Liver (tissue), 9 donors: ENCODE data around the gene SUN2. TPM values are rescaled to one million over a fixed set of nuclear protein-coding genes. Genes with fewer than 3 reads are reported as not detected.

Experiments used
- DNase-seq: peaks from one replicate; pipeline ENCODE4 v3.0.0-alpha.2; 2017; ENCODE audit warnings: low spot score
- H3K27ac ChIP-seq, 2 donors: one replicate each; pipeline ENCODE4 v1.7.0; 2013; ENCODE audit warnings: inconsistent platforms in 2 of 2, low read length in 2 of 2, control low read depth in 1 of 2, low read depth in 1 of 2, mild to moderate bottlenecking in 1 of 2
- H3K27me3 ChIP-seq, 4 donors: one replicate each; pipeline versions ENCODE4 v1.6.1 to v1.7.0; 2013; ENCODE audit warnings: low read length in 3 of 4, inconsistent platforms in 1 of 4, mild to moderate bottlenecking in 1 of 4, moderate library complexity in 1 of 4; ENCODE audit not compliant: control insufficient read depth in 4 of 4, insufficient read depth in 4 of 4
- H3K36me3 ChIP-seq, 4 donors: one replicate each; pipeline versions ENCODE4 v1.6.1 to v1.7.0; 2013; ENCODE audit warnings: low read length in 3 of 4, mild to moderate bottlenecking in 3 of 4, low read depth in 1 of 4, moderate library complexity in 1 of 4; ENCODE audit not compliant: control insufficient read depth in 4 of 4, insufficient read depth in 3 of 4
- H3K4me1 ChIP-seq, 4 donors: one replicate each; pipeline versions ENCODE4 v1.6.1 to v1.7.0; 2013; ENCODE audit warnings: low read length in 3 of 4, mild to moderate bottlenecking in 3 of 4, moderate library complexity in 1 of 4; ENCODE audit not compliant: control insufficient read depth in 4 of 4, insufficient read depth in 4 of 4
- H3K4me3 ChIP-seq, 3 donors: one replicate each; pipeline versions ENCODE4 v1.6.1 to v1.7.0; 2013; ENCODE audit warnings: low read length in 3 of 3, control low read depth in 1 of 3, low read depth in 1 of 3, mild to moderate bottlenecking in 1 of 3
- H3K9ac ChIP-seq, 2 donors: one replicate each; pipeline ENCODE4 v1.7.0; 2013; ENCODE audit warnings: low read length in 2 of 2, mild to moderate bottlenecking in 2 of 2, moderate library complexity in 2 of 2, control low read depth in 1 of 2, low read depth in 1 of 2
- H3K9me3 ChIP-seq, 4 donors: one replicate each; pipeline versions ENCODE4 v1.6.1 to v1.7.0; 2013; ENCODE audit warnings: low read length in 3 of 4; ENCODE audit not compliant: control insufficient read depth in 4 of 4
- ATF3 ChIP-seq: IDR thresholded peaks from 2 replicates; pipeline ENCODE4 v1.6.1; 2016; ENCODE audit warnings: antibody characterized with exemption
- CTCF ChIP-seq: fragments of 150-350 bp; IDR thresholded peaks from 2 replicates; pipeline ENCODE4 v1.5.1; 2017; ENCODE audit warnings: improper control_type of control experiment, low read depth, low read length; ENCODE audit not compliant: missing input control
- FOXA1 ChIP-seq: IDR thresholded peaks from 2 replicates; pipeline ENCODE4 v1.6.1; 2016; ENCODE audit warnings: antibody characterized with exemption
- FOXA2 ChIP-seq: IDR thresholded peaks from 2 replicates; pipeline ENCODE4 v1.6.1; 2016; ENCODE audit warnings: antibody characterized with exemption
- GABPA ChIP-seq, 2 donors: IDR thresholded peaks in 1 of 2; conservative IDR thresholded peaks in 1 of 2; 2 replicates each; pipeline ENCODE4 v1.6.1; 2016; ENCODE audit warnings: antibody characterized with exemption in 2 of 2, mild to moderate bottlenecking in 1 of 2, moderate library complexity in 1 of 2
- HNF4A ChIP-seq, 2 donors: conservative IDR thresholded peaks; 2 replicates each; pipeline ENCODE4 v1.6.1; 2016; ENCODE audit warnings: antibody characterized with exemption in 2 of 2, mild to moderate bottlenecking in 2 of 2
- HNF4G ChIP-seq: IDR thresholded peaks from 2 replicates; pipeline ENCODE4 v1.6.1; 2016; ENCODE audit warnings: antibody characterized with exemption
- JUND ChIP-seq, 2 donors: IDR thresholded peaks; 2 replicates each; pipeline ENCODE4 v1.6.1; 2016; ENCODE audit warnings: antibody characterized with exemption in 2 of 2
- MAX ChIP-seq: IDR thresholded peaks from 2 replicates; pipeline ENCODE4 v1.6.1; 2016; ENCODE audit warnings: antibody characterized with exemption
- NR2F2 ChIP-seq: IDR thresholded peaks from 2 replicates; pipeline ENCODE4 v1.6.1; 2016; ENCODE audit warnings: antibody characterized with exemption
- RAD21 ChIP-seq, 2 donors: IDR thresholded peaks; 2 replicates each; pipeline ENCODE4 v1.6.1; 2016; ENCODE audit warnings: antibody characterized with exemption in 2 of 2, mild to moderate bottlenecking in 2 of 2
- REST ChIP-seq: IDR thresholded peaks from 2 replicates; pipeline ENCODE4 v1.6.1; 2016; ENCODE audit warnings: antibody characterized with exemption, mild to moderate bottlenecking
- RXRA ChIP-seq, 2 donors: IDR thresholded peaks; 2 replicates each; pipeline ENCODE4 v1.6.1; 2017 to 2018; ENCODE audit warnings: antibody characterized with exemption in 2 of 2, mild to moderate bottlenecking in 1 of 2
- SP1 ChIP-seq: IDR thresholded peaks from 2 replicates; pipeline ENCODE4 v1.6.1; 2018; ENCODE audit warnings: antibody characterized with exemption, mild to moderate bottlenecking
- TAF1 ChIP-seq: conservative IDR thresholded peaks from 2 replicates; pipeline ENCODE4 v1.6.1; 2016; ENCODE audit warnings: antibody characterized with exemption, mild to moderate bottlenecking
- YY1 ChIP-seq: IDR thresholded peaks from 2 replicates; pipeline ENCODE4 v1.6.1; 2016; ENCODE audit warnings: antibody characterized with exemption, mild to moderate bottlenecking
- ZBTB33 ChIP-seq: IDR thresholded peaks from 2 replicates; pipeline ENCODE4 v1.6.1; 2016; ENCODE audit warnings: antibody characterized with exemption
- WGBS: extraction: QIAGEN DNeasy Blood & Tissue Kit; methylation state at CpG from one replicate; pipeline ENCODE4 v1.1.7; 2013; 5-methylcytosine and 5-hydroxymethylcytosine counted together
- polyA plus RNA-seq, 2 donors: library from polyadenylated mRNA; stranded (reverse) in 1 of 2; unstranded in 1 of 2; fragments of 200-250 nt in 1 of 2; fragments of >200 nt in 1 of 2; fragmentation: Nextera tagmentation in 1 of 2; extraction: Ambion mirVana in 1 of 2; gene quantifications; one replicate each; pipeline versions ENCODE4 v1.2.1 to v1.2.3, GENCODE V29; 2013 to 2015
- total RNA-seq, 2 donors: library from RNA; depleted of rRNA; stranded (reverse); fragments of >200 nt; gene quantifications; one replicate each; pipeline ENCODE4 v1.2.3, GENCODE V29; 2014
- donor health status: healthy.
- donor health status: healthy.
- donor health status: healthy.
- donor health status: healthy.
- donor health status: healthy.

SUN2 gene
- total and polyA plus RNA-seq, 4 donors, result 13.1 to 170 (median 81.5) TPM

- TF ChIP-seq YY1, result no peak
- TF ChIP-seq FOXA2, result no peak
- TF ChIP-seq HNF4A (conservative IDR thresholded peaks at IDR 0.05), result no peak
- no peak for TF ChIP-seq TAF1
- TF ChIP-seq MAX, result no peak
These were observed 40.6 kb upstream of the SUN2 start (continued) for GRCh38 chr22:38796262-38796957.

GRCh38 chr22:38795569-38795968 is 39.8 kb upstream of the SUN2 start:
- WGBS, result 59% methylated on average over 4 of the region's 4 CpGs
- H3K9me3 ChIP-seq, result peaks cover 0 to 3% (median 1%) of the 10 kb centered on the region in 4 donors
- H3K27me3 ChIP-seq, result no peaks in the 10 kb centered on the region
- peaks cover 2 to 11% (median 7%) of the 10 kb centered on the region in 4 donors for H3K4me1 ChIP-seq
- H3K27ac ChIP-seq, result no peak overlapping the region
- TF ChIP-seq CTCF (no peak), ZBTB33 (no peak), NR2F2 (no peak), HNF4G (no peak), HNF4A (conservative IDR thresholded peaks at IDR 0.05) (no peak), TAF1 (no peak), MAX (no peak), RAD21 (IDR thresholded peaks at IDR 0.05) (no peak), JUND (IDR thresholded peaks at IDR 0.05) (no peak), YY1 (no peak), RXRA (IDR thresholded peaks at IDR 0.05) (no peak), REST (no peak), SP1 (no peak), ATF3 (no peak), GABPA (IDR thresholded peaks at IDR 0.05 in 1 of 2, conservative IDR thresholded peaks at IDR 0.05 in 1 of 2) (no peak), FOXA1 (no peak), FOXA2 (no peak)
- no peak overlapping the region for H3K4me3 ChIP-seq
- no peak overlapping the region for H3K9ac ChIP-seq
- peaks cover 0 to under 1% (median under 1%) of the 10 kb centered on the region in 4 donors for H3K36me3 ChIP-seq
- DNase-seq, result no peak
